Anterior cingulate cortex (tissue), 58 donors: Measurements from ENCODE around the gene NEK1.
A peak's percentile ranks its signal among the peaks of the same experiment; 100 is the strongest.

Experiments used
- DNase-seq, 58 donors: peaks; one replicate each; lab custom pipeline; 2025; lab: John Stamatoyannopoulos, UW

Gene NEK1, protein sequence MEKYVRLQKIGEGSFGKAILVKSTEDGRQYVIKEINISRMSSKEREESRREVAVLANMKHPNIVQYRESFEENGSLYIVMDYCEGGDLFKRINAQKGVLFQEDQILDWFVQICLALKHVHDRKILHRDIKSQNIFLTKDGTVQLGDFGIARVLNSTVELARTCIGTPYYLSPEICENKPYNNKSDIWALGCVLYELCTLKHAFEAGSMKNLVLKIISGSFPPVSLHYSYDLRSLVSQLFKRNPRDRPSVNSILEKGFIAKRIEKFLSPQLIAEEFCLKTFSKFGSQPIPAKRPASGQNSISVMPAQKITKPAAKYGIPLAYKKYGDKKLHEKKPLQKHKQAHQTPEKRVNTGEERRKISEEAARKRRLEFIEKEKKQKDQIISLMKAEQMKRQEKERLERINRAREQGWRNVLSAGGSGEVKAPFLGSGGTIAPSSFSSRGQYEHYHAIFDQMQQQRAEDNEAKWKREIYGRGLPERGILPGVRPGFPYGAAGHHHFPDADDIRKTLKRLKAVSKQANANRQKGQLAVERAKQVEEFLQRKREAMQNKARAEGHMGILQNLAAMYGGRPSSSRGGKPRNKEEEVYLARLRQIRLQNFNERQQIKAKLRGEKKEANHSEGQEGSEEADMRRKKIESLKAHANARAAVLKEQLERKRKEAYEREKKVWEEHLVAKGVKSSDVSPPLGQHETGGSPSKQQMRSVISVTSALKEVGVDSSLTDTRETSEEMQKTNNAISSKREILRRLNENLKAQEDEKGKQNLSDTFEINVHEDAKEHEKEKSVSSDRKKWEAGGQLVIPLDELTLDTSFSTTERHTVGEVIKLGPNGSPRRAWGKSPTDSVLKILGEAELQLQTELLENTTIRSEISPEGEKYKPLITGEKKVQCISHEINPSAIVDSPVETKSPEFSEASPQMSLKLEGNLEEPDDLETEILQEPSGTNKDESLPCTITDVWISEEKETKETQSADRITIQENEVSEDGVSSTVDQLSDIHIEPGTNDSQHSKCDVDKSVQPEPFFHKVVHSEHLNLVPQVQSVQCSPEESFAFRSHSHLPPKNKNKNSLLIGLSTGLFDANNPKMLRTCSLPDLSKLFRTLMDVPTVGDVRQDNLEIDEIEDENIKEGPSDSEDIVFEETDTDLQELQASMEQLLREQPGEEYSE (N-terminal part only)

DNA sequence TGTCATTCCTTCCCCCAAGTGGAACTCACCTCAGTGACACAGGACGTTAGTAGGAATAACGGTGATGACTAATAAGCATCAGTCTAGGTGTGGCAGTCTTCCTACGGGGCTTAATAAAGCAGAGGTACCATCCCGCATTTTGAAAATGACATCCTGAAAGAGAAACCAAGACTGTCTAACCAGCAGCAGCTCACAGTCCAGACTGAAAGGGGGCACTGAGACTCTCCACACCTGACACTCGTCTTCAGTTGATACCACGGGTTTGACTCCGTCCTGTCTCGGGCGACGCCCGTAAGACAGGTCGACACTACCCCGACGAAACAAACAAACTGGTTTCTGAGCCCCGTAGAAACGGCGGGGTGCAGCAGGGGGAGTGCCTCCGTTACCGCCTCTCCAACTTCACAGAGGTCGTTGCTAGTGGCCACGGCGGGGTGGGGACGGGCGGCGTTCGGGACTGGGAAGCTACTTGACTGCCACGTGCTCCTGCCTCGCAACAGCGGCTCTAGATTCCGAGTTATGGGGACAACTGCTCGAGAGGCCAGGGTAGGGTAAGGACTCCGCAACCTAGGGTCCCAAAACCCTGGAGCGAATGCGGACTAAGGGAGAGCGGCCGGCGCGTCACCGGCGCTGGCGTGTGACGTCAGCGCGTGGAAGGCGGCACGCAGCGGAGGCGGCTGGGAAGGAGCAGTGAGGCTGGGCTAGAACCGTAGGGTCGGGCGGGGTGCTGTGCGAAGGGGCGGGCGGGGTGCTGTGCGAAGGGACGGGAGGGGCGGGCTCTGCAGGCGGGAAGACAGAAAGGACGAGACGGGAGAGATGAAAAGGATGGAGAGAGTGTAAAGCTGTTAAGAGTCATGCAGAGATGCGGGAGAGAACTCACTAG lies at the start of gene NEK1:
Gene NEK1, minus strand, starts transcription at position 593 of the 880 bp plus-strand sequence. CDS start 9,953 bp downstream, outside the sequence.
- peak; percentile 26 to 94 (median 84) for DNase-seq

- no peak for DNase-seq
Measured at GRCh38 chr4:169661761-169662160, 49.4 kb upstream of the NEK1 start.

GRCh38 chr4:169660929-169661328 lies 48.5 kb upstream of the NEK1 start:
- no peak for DNase-seq

DNA sequence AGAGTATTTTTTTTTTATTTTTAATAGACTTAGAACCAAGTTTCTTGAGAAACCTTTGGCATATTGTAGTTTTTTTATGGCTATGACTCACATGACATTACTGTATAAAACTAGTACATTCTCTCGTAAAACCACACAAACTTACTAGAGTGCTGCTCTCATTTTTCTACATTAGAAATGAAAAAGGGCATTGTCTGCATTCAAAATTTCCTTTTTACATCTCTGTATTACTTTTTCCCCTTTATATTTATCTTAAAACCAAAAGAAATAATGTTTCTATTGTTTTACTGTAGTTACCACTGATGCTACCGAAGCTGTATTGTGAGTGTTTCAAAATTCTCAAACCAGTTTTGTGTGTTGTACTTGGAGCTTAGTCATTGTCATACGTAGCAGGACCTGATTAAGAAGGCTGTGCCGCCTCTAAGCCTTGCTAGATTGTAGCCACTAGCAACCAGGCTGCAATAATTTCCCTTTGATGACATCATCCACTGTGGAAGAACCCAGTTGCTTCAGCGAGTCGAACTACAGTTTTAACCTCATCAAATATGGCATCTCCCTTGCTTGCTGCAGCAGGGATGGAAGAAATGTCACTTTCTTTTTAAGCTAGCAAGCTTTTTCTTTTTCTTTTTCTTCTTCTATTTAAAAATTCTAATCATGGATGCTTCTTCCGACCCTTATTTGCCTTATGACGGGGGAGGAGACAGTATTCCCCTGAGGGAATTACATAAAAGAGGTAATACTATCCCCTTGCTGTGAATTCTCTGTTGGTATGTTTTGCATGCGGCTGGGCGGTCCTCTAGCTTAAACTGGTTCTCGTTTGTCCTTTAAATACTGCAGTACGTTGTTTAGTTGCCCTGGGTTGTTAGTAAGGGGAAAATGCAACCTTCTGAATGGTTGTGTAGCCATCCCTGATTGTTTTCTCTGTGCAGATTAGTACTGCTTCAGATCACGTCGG lies 47.6 kb upstream of the NEK1 start:
- DNase-seq = peak in 54 of 58 donors; percentile 3 to 90 (median 46)

- no peak for DNase-seq
Measured at GRCh38 chr4:169658975-169659715, 46.8 kb upstream of the NEK1 start.

DNA sequence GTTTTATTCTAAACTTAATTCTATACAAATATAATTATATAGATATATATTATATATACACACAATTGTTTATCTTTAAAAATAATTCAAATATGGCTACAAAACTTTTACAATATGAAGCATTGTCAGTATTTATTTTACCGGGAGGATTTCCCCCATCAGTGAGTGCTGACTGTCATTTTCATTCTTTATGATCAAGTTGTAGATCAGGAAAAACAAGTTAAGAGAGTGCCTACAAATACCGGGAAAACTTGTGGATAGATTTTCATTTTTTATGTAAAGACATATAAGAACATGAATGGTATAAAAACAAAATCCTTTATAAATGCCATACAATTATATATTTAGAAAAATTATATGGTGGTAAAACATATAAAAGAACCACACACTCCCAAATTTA lies 45.8 kb upstream of the NEK1 start:
- no peak for DNase-seq

DNA sequence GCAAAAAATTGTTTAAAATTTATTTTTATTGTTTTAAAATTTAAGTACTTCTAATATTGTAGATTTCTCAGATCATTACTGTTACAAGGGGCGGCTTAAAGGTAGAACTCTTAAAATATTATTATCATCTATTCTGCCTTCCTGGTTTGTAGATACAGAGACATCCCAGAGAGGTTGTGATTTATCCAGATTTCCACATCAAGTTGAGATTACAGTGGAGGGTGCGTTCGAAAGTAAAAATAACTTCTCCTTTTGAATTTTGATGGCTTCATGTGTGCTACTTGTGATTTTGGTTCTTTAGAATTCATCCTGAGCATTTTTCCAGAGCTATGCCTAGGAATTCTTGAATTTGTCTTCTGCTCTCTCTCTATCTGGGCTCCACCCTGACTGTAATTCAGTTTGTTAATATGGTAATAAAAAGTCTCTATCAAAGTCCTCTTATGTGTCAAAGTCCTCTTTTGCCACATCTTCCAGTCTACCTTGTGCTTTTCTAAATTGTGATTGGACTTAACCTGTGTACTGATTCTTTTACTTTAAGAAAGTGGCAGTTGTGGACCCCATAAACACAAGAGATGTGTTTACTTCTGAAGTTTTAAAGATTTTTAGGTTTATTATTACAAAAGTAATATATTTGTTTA lies 45.2 kb upstream of the NEK1 start:
- no peak for DNase-seq

- no peak for DNase-seq
Measured at GRCh38 chr4:169655401-169655800, 43.0 kb upstream of the NEK1 start.

DNA sequence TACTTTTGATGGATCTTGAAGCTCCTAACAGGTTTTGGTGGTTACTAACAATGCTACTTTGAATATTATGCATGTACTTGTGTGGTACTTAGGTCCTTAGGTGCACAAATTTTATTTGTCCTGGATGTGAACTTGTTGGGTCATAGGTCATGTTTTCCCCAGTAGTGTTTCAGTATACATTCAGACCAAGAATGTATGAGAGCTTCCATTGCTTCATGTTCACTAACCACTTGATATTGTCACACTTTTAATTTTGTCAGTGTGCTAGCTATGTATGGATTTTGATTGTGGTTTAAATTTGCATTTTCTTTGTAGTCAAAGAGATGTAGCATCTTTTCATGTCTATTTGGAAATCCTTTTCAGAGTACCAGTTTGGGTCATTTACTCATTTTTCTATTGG lies 40.2 kb upstream of the NEK1 start:
- DNase-seq = no peak

GRCh38 chr4:169650227-169650936 lies 38.0 kb upstream of the NEK1 start:
- no peak for DNase-seq

DNA sequence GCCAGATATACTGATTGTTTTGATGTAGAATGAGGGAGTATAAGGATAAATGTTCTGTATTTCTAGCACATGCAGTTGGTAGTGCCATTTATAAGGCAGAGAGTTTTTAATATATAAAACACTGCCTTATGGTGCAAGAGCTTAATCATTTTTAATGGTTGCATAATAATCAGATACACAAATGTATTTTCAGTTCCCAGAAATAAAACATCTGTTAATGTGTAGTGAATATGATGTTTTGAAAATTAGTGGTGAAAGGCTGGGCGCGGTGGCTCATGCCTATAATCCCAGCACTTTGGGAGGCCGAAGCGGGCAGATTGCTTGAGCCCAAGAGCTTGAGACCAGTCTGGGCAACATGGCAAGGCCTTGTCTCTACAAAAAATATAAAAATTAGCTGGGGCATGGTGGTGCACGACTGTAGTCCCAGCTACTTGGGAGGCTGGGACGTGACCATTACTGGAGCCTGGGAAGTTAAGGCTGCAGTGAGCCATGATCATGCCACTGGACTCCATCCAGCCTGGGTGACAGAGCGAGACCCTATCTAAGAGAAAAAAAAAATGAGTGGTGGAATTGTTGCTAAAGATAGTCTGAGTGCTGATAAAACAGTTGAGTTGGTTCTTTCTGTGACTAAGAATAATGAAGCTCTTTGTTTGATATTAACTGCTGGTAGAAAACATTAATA lies 37.3 kb upstream of the NEK1 start:
- DNase-seq = peak in 3 of 58 donors; percentile 7 to 39 (median 7)

DNA sequence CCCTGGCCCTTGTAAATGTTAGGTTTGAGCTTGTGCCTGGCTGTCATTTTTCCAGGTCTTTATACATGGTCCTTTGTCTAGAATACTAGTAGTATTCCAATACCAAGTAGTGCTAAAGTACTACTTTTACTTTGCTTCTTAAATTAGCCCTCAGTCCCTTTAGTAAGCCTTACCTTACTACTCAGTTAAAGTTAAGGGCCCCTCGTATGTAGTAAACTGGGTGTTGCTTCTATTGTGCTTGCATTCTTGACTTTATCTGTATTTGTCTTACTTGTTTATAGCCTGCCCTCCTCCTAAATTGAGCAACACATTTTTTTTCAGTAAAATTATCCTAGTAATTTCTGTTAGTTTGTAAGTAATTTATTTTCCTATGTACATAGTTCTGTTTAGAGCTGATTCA lies 33.2 kb upstream of the NEK1 start:
- no peak for DNase-seq

DNA sequence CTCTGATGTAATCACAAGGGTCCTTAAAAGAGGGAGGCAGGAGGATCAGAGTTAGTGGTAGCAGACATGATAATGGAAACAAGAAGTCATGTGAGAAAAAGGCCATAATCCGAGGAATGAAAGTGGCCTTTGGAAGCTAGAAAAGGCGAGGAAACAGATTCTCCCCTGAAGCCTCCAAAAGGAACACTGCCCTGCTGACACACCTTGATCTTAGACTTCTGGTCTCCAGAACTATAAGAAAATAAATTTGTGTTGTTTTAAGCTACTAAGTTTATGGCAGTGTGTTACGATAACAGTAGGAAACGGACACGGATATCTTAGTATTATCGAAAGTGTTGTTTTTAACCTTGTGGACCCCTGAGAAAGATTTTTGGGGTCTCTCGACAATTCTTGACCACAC lies 32.4 kb upstream of the NEK1 start:
- no peak for DNase-seq

- DNase-seq = no peak
Measured at GRCh38 chr4:169640261-169640870, 28.0 kb upstream of the NEK1 start.

DNA sequence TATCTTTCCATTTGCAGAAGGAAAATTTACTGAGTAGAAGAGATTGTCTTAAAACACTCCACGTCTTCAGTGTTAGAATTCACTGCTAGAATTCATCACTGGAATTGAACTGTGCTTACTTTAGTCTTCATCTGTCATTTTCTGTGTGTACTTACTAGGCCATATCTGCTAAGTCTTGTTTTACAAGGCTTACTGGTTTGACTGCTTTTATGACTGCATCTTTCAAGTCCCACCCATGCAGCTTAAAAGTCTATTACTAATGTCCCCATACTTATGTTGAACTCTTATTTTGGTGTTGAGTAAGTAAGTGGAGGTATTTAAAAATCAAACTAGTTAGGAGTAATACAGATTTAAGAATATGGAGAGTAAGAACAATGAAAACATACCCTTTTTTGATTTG lies 22.6 kb upstream of the NEK1 start:
- no peak for DNase-seq

GRCh38 chr4:169632896-169633295 lies 20.5 kb upstream of the NEK1 start:
- no peak for DNase-seq
